K562 (cell line): ENCODE data around the gene SLC23A2. TPM values are rescaled to one million over a fixed set of nuclear protein-coding genes. Genes with fewer than 3 reads are reported as not detected.

ENCODE experiments used
- ARID3B ChIP-seq: fragments of 250-450 bp; sonication (Bioruptor Pico); IDR thresholded peaks from 2 replicates; pipeline ENCODE4 v1.4.0; 2020; ENCODE audit warnings: borderline replicate concordance
- ATF7 ChIP-seq: fragments of 450-650 bp; IDR thresholded peaks from 2 replicates; pipeline ENCODE4 v1.7.1; 2014; ENCODE audit warnings: mild to moderate bottlenecking, moderate library complexity
- CREB5 ChIP-seq: fragments of 250-450 bp; sonication (Bioruptor Pico); IDR thresholded peaks from 2 replicates; pipeline ENCODE4 v1.5.0; 2020; ENCODE audit warnings: mild to moderate bottlenecking
- CREM ChIP-seq: IDR thresholded peaks from 2 replicates; pipeline ENCODE4 v1.6.1; 2014; ENCODE audit warnings: antibody characterized with exemption, low read depth
- E2F8 ChIP-seq: fragments of 450-650 bp; IDR thresholded peaks from 2 replicates; pipeline ENCODE4 v1.7.1; 2018; ENCODE audit warnings: mild to moderate bottlenecking, low read depth; ENCODE audit not compliant: partially characterized antibody
- HBP1 ChIP-seq: fragments of 450-650 bp; formaldehyde crosslinking; IDR thresholded peaks from 2 replicates; pipeline ENCODE4 v1.4.0; 2022; ENCODE audit warnings: missing genetic modification characterization
- ILK ChIP-seq: fragments of 450-650 bp; IDR thresholded peaks from 2 replicates; pipeline ENCODE4 v1.6.1; 2016; ENCODE audit warnings: missing genetic modification characterization, low read depth, mild to moderate bottlenecking, missing compliant biosample characterization, moderate library complexity, borderline replicate concordance
- NR2C1 ChIP-seq, 2 experiments: fragments of 450-650 bp; IDR thresholded peaks; 2 replicates each; pipeline ENCODE4 v1.6.1; 2017; ENCODE audit warnings: mild to moderate bottlenecking in 2 of 2, antibody characterized with exemption in 1 of 2, inconsistent platforms in 1 of 2, missing compliant biosample characterization in 1 of 2, missing genetic modification characterization in 1 of 2
- POLR2AphosphoS2 ChIP-seq: IDR thresholded peaks from 2 replicates; pipeline ENCODE4 v1.6.1; 2012; ENCODE audit warnings: low read length, improper control_type of control experiment
- RAD51 ChIP-seq: fragments of 450-650 bp; IDR thresholded peaks from 2 replicates; pipeline ENCODE4 v1.7.1; 2016; ENCODE audit warnings: low read depth, mild to moderate bottlenecking, borderline replicate concordance
- RB1 ChIP-seq: fragments of 450-650 bp; IDR thresholded peaks from 2 replicates; pipeline ENCODE4 v1.6.1; 2017; ENCODE audit warnings: low read depth, mild to moderate bottlenecking
- SIN3A ChIP-seq, 2 experiments: fragments of 150-350 bp in 1 of 2; IDR thresholded peaks; 2 replicates each; pipeline ENCODE4 v1.6.1; 2011 to 2016; ENCODE audit warnings: borderline replicate concordance in 2 of 2, low read depth in 2 of 2, low read length in 2 of 2, mild to moderate bottlenecking in 2 of 2, moderate library complexity in 2 of 2; ENCODE audit not compliant: control insufficient read depth in 1 of 2
- ZNF165 ChIP-seq: fragments of 250-450 bp; sonication (Bioruptor Pico); IDR thresholded peaks from 2 replicates; pipeline ENCODE4 v1.4.0; 2020; ENCODE audit warnings: borderline replicate concordance
- ZNF253 ChIP-seq: fragments of 250-450 bp; sonication (Bioruptor Pico); conservative IDR thresholded peaks from 2 replicates; pipeline ENCODE4 v1.6.1; 2021; ENCODE audit warnings: mild to moderate bottlenecking
- ZNF512 ChIP-seq: IDR thresholded peaks from 2 replicates; pipeline ENCODE4 v1.6.1; 2016; ENCODE audit warnings: missing genetic modification characterization, missing compliant biosample characterization
- polyA plus RNA-seq, 8 experiments: library from polyadenylated mRNA; depleted of rRNA in 4 of 8; stranded (reverse) in 5 of 8; unstranded in 3 of 8; fragments of >200 nt; fragmentation: Nextera tagmentation in 2 of 8; fragmentation: Illumina TruSeq in 1 of 8; extraction: Ambion mirVana in 2 of 8; extraction: Trizol in 1 of 8; gene quantifications; 2 replicates each; pipeline versions ENCODE4 v1.2.1 to v1.2.3, GENCODE V29; 2011 to 2014; ENCODE audit warnings: inconsistent platforms in 1 of 8, missing spikeins in 1 of 8
- total RNA-seq, 7 experiments: library from RNA; depleted of rRNA in 6 of 7; stranded (reverse); fragments of >200 nt in 6 of 7; fragmentation: Illumina TruSeq in 2 of 7; extraction: Trizol in 2 of 7; gene quantifications; 2 replicates each; pipeline versions ENCODE4 v1.2.1 to v1.2.3, GENCODE V29; 2011 to 2021; ENCODE audit warnings: low replicate concordance in 1 of 7

The SLC23A2 gene
- total and polyA plus RNA-seq, 9 of the 15 experiments (the other 6 are each of a cell fraction or from before 2014, with no cell fraction given), result 0.39 to 6.7 (median 3.2) TPM

GRCh38 chr20:4925842-4926530 lies 75.3 kb downstream of the SLC23A2 start (continued):
- TF ChIP-seq CREB5, result no peak
- TF ChIP-seq RB1, result no peak
- TF ChIP-seq ARID3B (CRISPR knock-in tag), result no peak
- no peak for TF ChIP-seq ILK (tag)
- TF ChIP-seq ZNF512, result no peak
- TF ChIP-seq ZNF165, result no peak
- TF ChIP-seq ZNF253 (CRISPR knock-in tag), result no peak
- TF ChIP-seq NR2C1 (IDR thresholded peaks at IDR 0.05), result no peak
- no peak for TF ChIP-seq NR2C1 (tag; IDR thresholded peaks at IDR 0.05)
- TF ChIP-seq HBP1 (CRISPR knock-in tag), result no peak
- TF ChIP-seq POLR2AphosphoS2, result no peak
- no peak for TF ChIP-seq CREM
- no peak for TF ChIP-seq E2F8
- no peak for TF ChIP-seq ATF7
- TF ChIP-seq SIN3A (IDR thresholded peaks at IDR 0.05; ENCODE audit: borderline replicate concordance in 2 of 2, control insufficient read depth in 1 of 2, low read depth in 2 of 2, low read length in 2 of 2), result no peak
- no peak for TF ChIP-seq RAD51
